SIG-M5 treated with dmso at 0.1 percent for 504 hours (cell line): ENCODE data around the gene DVL2.

ENCODE experiments used
- DNase-seq: peaks from one replicate; lab custom pipeline; 2025; ENCODE audit not compliant: unreplicated experiment; lab: John Stamatoyannopoulos, UW

DVL2 gene

GRCh38 chr17:7238420-7239090, 4.2 kb upstream of the DVL2 start:
- no peak for DNase-seq

DNA sequence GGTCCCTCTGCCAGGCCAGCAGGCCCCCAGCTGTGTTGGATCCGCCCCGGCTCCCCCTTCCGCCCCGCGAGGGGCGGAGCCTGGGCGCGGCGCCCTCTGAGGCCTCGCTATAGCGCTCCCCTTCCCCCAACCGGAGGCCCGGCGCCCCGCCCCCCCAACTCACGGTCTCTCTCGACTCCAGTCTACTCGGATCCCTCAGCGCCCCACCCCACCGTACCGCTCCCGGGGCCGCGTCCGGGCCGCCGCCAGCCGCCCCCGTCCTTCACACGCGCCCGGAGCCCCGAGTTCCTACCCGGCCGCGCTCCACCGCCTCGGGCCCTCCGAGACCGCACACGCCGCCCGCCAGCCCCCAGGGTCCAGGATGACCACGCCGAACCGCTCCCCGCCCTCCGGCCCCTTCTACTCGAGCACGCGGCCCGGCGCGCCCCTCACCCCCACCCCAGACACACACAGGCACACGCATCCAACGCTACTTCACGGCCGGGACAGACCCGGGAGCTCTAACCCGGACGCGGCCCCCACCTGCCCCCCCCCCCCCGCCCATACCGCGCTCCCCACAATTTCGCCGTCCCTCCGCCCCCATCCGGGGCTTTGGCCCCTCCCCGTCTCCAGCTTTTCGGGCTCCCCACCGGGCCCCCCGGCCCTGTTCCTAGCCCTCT, 3.6 kb upstream of the DVL2 start:
- peak; percentile 48 for DNase-seq

DNA sequence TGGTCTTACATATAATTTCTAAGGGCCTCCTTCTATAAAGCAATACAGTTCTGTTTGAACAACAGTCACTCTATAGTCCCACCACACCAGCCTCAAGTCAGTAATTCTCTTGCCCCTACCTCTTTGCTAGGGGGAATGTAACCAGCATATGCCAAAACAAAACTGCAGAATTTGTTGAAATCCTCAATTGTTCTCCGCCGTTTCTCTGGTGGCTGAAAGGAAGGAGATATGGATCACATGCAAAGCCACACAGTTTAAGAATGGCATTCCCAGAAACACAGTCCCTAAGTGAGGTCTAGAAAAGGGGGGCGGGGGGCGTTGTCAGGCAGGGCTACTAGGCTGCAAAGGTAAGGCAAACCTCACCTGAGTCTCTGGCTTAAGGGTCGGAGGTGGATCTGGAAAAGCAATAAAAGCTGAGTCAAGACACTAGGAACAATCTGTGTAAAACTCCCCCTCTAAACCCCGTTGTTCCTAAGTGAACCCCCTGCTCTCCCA, 3.0 kb upstream of the DVL2 start:
- DNase-seq, result no peak

DNA sequence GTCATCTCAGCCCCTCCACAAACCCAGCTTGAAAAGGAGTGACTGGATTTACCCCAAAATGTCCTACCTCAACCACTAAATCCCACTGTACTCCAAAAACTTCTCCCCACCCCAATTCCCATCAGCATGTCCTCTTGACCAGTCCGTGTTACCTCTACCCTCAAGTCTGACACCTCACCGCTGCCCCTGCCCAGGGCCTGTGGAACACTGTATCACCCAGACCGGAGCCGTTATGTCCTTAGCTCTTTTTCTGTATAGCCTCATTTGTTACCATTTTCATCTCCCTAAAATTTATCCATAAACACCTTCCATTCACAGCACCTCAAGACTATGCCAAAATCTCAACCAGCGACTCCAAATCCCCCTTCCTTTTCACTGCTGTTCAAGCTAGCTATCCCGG, 2.5 kb upstream of the DVL2 start:
- no peak for DNase-seq

DNA sequence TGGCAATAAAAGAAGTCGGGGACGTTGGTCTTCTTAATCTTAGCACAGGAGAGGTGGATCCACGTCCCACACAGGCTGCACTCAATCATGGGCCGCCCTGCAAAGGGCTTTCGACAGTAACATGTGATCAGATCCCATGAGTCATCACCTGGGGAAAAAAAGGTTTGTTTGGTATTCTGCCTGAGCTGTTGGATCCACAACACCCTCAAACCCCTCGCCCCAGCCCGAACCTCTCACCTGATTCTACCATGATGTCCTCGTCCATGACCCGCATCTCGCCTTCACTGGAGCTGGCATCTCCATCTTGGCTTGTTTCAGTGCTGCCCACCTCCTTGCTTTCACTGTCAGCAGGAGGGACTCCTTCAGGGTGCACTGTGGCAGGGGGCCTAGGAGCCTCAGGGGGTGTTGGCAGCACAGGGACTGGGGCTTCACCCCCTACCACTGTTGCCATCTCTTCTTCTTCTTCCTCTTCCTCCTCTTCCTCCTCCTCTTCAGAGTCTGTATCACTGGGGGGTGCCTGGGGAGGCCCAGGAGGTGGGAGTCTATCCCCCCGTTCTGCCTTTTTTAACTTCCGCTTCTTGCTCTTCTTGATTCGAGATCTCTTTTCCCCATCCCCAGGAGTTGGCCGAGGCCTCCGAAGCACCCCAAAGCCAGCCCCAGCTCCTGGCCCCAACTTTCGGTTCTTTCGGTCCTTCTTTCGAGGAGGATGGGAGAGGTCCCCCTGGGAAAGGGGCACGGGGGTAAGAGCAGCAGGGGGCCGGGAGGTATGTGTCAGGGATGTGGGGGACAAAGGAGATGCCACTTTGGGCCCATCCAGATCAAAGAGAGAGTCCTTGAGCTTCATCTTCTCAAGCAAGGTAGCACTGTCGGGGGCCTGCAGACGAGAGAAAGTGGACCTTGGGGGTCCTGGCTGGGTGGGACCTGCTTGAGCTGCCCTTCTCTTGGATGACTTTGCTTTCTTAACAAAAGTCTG, 1.7 kb upstream of the DVL2 start:
- DNase-seq, result no peak

DNA sequence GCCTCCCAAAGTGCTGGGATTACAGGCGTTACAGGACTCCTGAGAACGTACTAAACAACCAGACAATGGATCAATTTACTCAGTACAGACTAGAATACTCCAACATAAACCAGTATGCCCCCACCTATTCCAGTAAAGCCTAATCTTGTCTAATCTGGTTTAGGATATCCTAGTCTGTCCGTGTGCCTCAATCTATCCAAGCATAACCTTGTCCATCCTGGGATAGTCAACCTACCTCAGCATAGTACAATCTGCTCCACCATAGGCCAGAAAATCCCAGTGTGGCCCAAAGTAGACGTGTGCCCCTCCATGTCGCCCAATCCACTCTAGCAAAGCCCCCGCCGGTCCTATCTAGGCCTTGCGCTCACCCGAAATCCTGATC, 625 bp downstream of the DVL2 start:
- DNase-seq, result no peak

- no peak for DNase-seq
Observed at GRCh38 chr17:7232114-7232513, 2.2 kb downstream of the DVL2 start.

DNA sequence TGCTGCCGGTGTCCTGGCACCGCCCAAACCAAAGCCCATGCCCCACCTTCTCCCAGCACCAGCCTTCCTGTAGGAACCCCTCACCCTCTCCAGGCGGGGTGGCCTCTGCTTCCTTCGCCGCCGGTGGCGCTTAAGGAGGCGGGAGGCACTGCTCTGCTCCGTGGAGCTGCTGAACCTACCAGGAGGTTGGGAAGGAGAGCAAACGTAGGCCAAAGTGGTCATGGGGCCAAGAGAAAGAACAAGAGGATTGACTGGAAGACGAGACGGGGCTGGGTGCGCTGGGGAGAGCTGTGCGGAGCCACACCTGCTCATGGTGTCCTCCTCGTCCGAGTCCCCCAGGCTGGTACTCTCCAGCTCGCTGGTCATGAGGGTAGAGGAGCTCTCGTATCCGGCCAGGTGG, 4.8 kb downstream of the DVL2 start:
- DNase-seq, result no peak

DNA sequence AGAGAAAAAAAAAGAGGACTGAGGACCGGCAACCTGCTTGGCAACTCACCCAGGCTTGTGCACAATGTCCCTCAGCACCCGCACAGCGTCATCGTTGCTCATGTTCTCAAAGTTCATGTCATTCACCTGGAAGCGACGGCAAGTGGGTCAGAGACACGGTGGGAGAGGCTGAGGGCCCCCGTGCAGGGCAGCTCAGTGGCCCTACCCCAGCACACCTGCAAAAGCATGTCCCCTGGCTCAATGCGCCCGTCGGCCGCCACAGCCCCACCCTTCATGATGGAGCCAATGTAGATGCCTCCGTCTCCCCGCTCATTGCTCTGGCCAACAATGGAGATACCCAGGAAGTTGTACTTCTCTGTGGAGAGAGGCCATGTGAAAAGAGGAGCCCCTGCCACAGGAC, 5.4 kb downstream of the DVL2 start:
- no peak for DNase-seq

DNA sequence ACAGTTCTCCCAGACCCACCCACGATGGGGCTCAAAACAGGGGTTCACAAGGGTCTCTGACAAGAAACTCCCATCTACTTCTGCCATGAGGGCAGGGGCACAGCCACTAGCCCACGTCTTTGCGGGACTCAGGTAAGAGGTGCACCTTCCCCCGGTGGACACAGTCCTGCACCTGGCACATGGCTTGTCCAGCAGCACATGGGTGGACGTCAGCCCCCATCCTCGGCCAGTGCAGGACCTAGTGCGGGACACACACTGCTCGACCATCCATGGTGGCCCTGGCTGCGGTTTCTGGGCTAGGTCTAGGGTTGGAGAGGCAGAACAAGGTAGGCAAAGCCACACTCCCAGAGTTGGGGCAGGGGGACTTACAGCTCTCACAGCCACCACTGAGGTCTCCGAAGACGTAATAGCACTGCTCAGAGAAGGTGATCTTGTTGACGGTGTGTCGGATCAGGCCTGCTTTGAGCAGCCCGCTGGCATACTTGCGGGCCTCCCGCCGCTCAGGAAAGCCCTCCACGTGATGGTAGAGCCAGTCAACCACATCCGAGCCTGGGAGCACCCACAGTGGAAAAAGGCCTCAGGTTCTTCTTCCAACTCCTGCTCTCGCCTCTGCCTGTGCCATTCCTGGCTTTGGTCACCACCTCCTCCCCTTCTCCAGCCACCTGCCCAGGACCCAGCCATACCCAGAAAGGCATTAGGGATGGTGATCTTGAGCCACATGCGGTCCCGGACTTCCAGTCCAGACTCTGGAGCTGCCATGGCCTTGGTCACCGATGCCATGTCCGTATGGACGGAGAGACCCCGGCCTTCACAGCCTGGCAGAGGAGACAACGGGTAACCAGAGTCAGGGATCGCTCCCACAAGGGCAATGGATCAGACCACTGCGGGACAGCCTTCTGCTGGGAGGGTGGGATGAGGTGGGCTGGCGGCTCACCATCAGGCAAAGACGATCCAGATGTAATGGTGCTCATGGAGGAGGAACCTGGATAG, 7.3 kb downstream of the DVL2 start:
- DNase-seq, result no peak

GRCh38 chr17:7225711-7226331, 8.5 kb downstream of the DVL2 start:
- no peak for DNase-seq

- DNase-seq, result no peak
Observed at GRCh38 chr17:7224661-7225111, 9.6 kb downstream of the DVL2 start.

DNA sequence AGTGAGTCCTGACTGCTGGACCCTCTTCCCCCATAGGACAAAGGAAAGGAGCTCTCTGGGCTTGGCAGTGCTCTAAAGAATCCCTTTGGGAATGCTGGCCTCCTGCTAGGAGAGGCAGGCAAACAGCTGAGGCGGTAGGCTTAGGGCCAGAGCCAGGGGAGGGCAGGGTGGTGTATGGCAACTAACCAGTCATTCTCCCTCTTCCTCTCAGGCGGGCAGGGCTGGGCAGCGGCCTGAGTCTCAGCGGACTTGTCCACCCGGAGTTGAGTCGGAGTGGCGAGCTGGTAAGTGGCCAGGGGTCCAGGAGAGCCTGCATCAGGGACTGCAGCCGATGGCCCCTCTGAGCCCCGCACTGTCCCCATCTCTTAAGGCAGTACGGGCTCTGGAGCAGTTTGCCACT, 10.2 kb downstream of the DVL2 start:
- no peak for DNase-seq

DNA sequence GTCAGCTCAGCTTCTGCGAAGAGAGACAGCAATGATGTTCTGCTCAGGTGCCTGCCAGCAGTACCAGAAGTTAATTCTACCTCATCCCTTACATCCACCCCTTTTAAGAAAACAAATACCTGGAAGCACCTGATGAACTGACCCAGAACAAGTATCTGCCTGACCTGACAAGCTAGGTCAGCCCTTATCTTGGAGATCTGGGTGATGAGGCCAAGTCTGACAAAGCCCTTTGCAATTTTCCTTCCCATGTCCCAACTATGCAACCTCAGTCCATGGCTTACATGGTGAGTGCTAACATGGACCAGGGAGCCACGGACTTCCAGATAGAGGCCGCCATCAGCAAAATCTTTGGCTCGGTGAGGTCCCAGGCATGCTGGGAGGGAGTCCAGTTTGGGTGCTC, 10.9 kb downstream of the DVL2 start:
- no peak for DNase-seq

GRCh38 chr17:7222972-7223292, 11.4 kb downstream of the DVL2 start:
- DNase-seq, result no peak

DNA sequence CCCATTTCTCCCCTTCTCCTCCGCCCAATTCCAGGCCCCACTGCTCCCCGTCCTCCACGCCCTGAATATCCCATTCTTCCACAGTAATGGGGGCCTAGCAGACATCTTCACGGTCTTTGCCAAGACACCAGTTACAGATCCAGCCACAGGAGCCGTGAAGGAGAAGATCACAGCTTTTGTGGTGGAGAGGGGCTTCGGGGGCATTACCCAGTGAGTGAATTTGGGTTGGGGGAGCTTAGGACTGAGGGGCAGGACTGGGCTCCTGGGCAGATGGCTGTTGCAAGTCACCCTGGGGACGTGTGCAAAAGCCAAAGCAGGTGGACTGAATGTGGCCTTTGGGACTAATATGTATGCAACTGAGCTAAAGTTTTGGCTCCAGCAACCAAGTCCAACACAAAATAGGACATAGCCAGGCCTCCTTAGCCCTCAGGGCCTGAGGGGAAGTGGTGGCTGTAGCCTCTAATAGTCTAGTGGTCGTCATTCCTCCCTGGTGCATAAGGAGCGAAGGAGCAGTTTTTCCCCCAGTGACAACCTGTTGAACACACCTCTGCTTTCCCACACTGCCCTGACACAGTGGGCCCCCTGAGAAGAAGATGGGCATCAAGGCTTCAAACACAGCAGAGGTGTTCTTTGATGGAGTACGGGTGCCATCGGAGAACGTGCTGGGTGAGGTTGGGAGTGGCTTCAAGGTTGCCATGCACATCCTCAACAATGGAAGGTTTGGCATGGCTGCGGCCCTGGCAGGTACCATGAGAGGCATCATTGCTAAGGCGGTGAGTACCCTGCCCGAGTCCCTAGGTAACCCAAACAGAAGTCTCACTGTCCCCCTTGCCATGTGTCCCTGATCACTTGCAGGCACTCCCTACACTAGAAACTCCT, 12.0 kb downstream of the DVL2 start:
- no peak for DNase-seq

GRCh38 chr17:7221278-7222092, 12.8 kb downstream of the DVL2 start:
- no peak for DNase-seq

GRCh38 chr17:7220593-7221277, 13.6 kb downstream of the DVL2 start:
- DNase-seq, result peak; percentile 42
